Lower lobe of right lung (tissue), 2 donors: Measurements from ENCODE around the gene AOPEP. TPM values are rescaled to one million over a fixed set of nuclear protein-coding genes. Genes with fewer than 3 reads are reported as not detected.

ENCODE experiments used
- ATAC-seq, 2 donors: fragments of 200-7000 bp; cut with Tn5 transposase; one replicate each; pipeline ENCODE4 v1.9.1; 2020 to 2022; ENCODE audit warnings: mild to moderate bottlenecking in 2 of 2, moderate library complexity in 2 of 2
- DNase-seq: peaks from one replicate; pipeline ENCODE4 v3.0.0-alpha.2; 2020
- H3K27ac ChIP-seq: fragments of 200-600 bp; one replicate; pipeline ENCODE4 v1.8.0; 2022
- H3K27me3 ChIP-seq: fragments of 200-600 bp; one replicate; pipeline ENCODE4 v1.8.0; 2022; ENCODE audit warnings: low read depth
- H3K36me3 ChIP-seq: fragments of 200-600 bp; one replicate; pipeline ENCODE4 v1.8.0; 2022; ENCODE audit warnings: mild to moderate bottlenecking
- H3K4me1 ChIP-seq: fragments of 200-600 bp; one replicate; pipeline ENCODE4 v1.8.0; 2022
- H3K4me3 ChIP-seq: fragments of 200-600 bp; one replicate; pipeline ENCODE4 v1.8.0; 2022; ENCODE audit warnings: mild to moderate bottlenecking
- H3K9me3 ChIP-seq: fragments of 200-600 bp; one replicate; pipeline ENCODE4 v1.8.0; 2022
- CTCF ChIP-seq: fragments of 200-600 bp; IDR thresholded peaks from one replicate; pipeline ENCODE4 v1.8.0; 2022; ENCODE audit warnings: antibody characterized with exemption, mild to moderate bottlenecking
- intact Hi-C: fragments of 100-400 bp; cut with DNase I; formaldehyde crosslinking; loops from one replicate; pipeline ENCODE4 v1.11.0; 2022
- total RNA-seq: library from RNA; stranded (reverse); fragmentation: NEBNext Ultra II Directional; extraction: Animal tissue kit (Norgen Biotek cat#: 25700); gene quantifications from one replicate; pipeline ENCODE4 v1.2.1, GENCODE V29; 2021
- donor health status: DM: no; HTN: yes; CAD: no; lungs with severe emphysema.

The AOPEP gene
- total RNA-seq, 1 donor from 2014 or later = 63.7 TPM

- Histone ChIP-seq H3K4me3 (no peak overlapping the region), H3K27ac (no peak overlapping the region), H3K27me3 (no peaks in the 10 kb centered on the region), H3K36me3 (no peaks in the 10 kb centered on the region), H3K4me1 (peaks cover 7% of the 10 kb centered on the region), H3K9me3 (no peaks in the 10 kb centered on the region)
- intact Hi-C loops = no loop called here
- DNase-seq (no peak), ATAC-seq (peak in 1 of 2 donors; percentile 25)
- no peak for TF ChIP-seq CTCF
Measured at GRCh38 chr9:94693485-94694204, 32.9 kb upstream of the AOPEP start.

- Histone ChIP-seq H3K4me3 (no peak overlapping the region), H3K9me3 (no peaks in the 10 kb centered on the region), H3K27me3 (no peaks in the 10 kb centered on the region), H3K4me1 (peaks cover 7% of the 10 kb centered on the region), H3K36me3 (no peaks in the 10 kb centered on the region), H3K27ac (no peak overlapping the region)
- no peak for TF ChIP-seq CTCF
- intact Hi-C loops = no loop called here
- DNase-seq (no peak), ATAC-seq (no peak)
Measured at GRCh38 chr9:94696545-94696944, 30.0 kb upstream of the AOPEP start.

DNA sequence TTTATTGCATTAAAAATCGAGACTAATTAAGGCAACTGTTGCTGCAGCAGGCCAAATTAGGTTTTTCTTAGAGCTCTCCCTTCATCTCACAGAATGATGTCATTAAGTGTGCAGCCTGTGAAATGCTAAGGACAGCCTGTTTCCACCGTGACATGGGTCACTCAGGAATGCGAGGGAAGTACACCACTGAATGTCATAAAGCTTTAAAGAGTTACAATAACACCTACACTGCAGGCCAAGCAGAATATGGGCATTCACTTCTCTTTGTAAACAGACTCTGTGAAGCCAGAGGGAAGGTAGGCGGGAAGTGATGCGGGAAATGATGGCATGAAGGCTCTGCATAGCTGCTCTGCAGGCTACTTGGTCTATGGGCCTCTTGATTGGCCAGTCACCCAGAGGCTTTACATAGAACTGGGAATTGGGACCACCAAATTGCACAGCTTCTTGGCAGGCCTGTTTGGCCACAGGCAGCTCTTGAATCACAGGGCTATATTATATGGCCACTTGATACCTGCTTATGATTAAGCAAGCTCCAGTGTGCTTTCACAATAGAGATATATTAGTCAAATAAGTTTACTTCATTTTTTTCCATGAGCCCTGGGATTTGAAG lies 28.4 kb upstream of the AOPEP start:
- Histone ChIP-seq H3K4me1 (peaks cover 7% of the 10 kb centered on the region), H3K27ac (peak overlapping the region; percentile 65), H3K36me3 (no peaks in the 10 kb centered on the region), H3K9me3 (no peaks in the 10 kb centered on the region), H3K4me3 (no peak overlapping the region), H3K27me3 (no peaks in the 10 kb centered on the region)
- intact Hi-C loops = no loop called here
- TF ChIP-seq CTCF = no peak
- no peak for DNase-seq
- ATAC-seq = peak; percentile 88 to 91

GRCh38 chr9:94699715-94700373 lies 26.7 kb upstream of the AOPEP start:
- no peak for TF ChIP-seq CTCF
- no peak for ATAC-seq
- intact Hi-C loops = no loop called here
- Histone ChIP-seq H3K4me3 (no peak overlapping the region), H3K4me1 (peaks cover 7% of the 10 kb centered on the region), H3K27ac (no peak overlapping the region), H3K27me3 (no peaks in the 10 kb centered on the region), H3K36me3 (no peaks in the 10 kb centered on the region), H3K9me3 (no peaks in the 10 kb centered on the region)
- DNase-seq = no peak

GRCh38 chr9:94700445-94700844 lies 26.1 kb upstream of the AOPEP start:
- intact Hi-C loops = no loop called here
- ATAC-seq (no peak), DNase-seq (no peak)

More at GRCh38 chr9:94700445-94700844, 26.1 kb upstream of the AOPEP start:
- no peak for TF ChIP-seq CTCF
- Histone ChIP-seq H3K9me3 (no peaks in the 10 kb centered on the region), H3K4me1 (peaks cover 7% of the 10 kb centered on the region), H3K36me3 (no peaks in the 10 kb centered on the region), H3K27me3 (no peaks in the 10 kb centered on the region), H3K27ac (no peak overlapping the region), H3K4me3 (no peak overlapping the region)
